Psoas muscle (tissue), 8 donors: ENCODE results near the gene CCDC97. TPM values are rescaled to one million over a fixed set of nuclear protein-coding genes. Genes with fewer than 3 reads are reported as not detected.
A peak's percentile ranks its signal among the peaks of the same experiment; 100 is the strongest.
"Not testable (repeated sequence)": the region's sequence is repeated elsewhere in the genome, so short reads cannot be mapped to it uniquely, and the experiment has no call there.

Source experiments
- ATAC-seq, 4 donors: fragments of 200-7000 bp; cut with Tn5 transposase; one replicate each; pipeline ENCODE4 v1.9.1; 2020; ENCODE audit warnings: moderate library complexity in 3 of 4, mild to moderate bottlenecking in 2 of 4
- DNase-seq, 2 donors: peaks; one replicate each; pipeline ENCODE4 v3.0.0-alpha.2; 2020
- H3K27ac ChIP-seq: fragments of 200-600 bp; one replicate; pipeline ENCODE4 v1.8.0; 2022
- H3K27me3 ChIP-seq, 3 donors: fragments of 200-600 bp in 1 of 3; one replicate each; pipeline versions ENCODE4 v1.6.1 to v1.8.0; 2013 to 2022; ENCODE audit warnings: low read length in 2 of 3, mild to moderate bottlenecking in 2 of 3, moderate library complexity in 1 of 3; ENCODE audit not compliant: insufficient read depth in 3 of 3
- H3K36me3 ChIP-seq, 2 donors: fragments of 200-600 bp in 1 of 2; one replicate each; pipeline versions ENCODE4 v1.6.1 to v1.8.0; 2013 to 2022; ENCODE audit warnings: low read depth in 1 of 2, mild to moderate bottlenecking in 1 of 2, moderate library complexity in 1 of 2; ENCODE audit not compliant: insufficient read depth in 1 of 2
- H3K4me1 ChIP-seq: fragments of 200-600 bp; one replicate; pipeline ENCODE4 v1.8.0; 2022
- H3K4me3 ChIP-seq: fragments of 200-600 bp; one replicate; pipeline ENCODE4 v1.8.0; 2022; ENCODE audit warnings: mild to moderate bottlenecking
- H3K9me3 ChIP-seq: fragments of 200-600 bp; one replicate; pipeline ENCODE4 v1.8.0; 2022
- CTCF ChIP-seq: fragments of 200-600 bp; IDR thresholded peaks from one replicate; pipeline ENCODE4 v1.8.0; 2022; ENCODE audit warnings: antibody characterized with exemption
- WGBS, 3 donors: extraction: QIAGEN DNeasy Blood & Tissue Kit; methylation state at CpG; one replicate each; pipeline versions ENCODE4 v1.1.6 to v1.1.7; 2013; 5-methylcytosine and 5-hydroxymethylcytosine counted together
- intact Hi-C, 2 donors: fragments of 100-400 bp; cut with DNase I; formaldehyde crosslinking; loops; one replicate each; pipeline versions ENCODE4 v1.11.0 to v1.14.2; 2022
- polyA plus RNA-seq, 3 donors: library from polyadenylated mRNA; stranded (reverse); fragments of 200-250 nt; gene quantifications; one replicate each; pipeline ENCODE4 v1.2.3, GENCODE V29; 2013
- total RNA-seq, 4 donors: library from RNA; stranded (reverse); fragmentation: NEBNext Ultra II Directional in 2 of 4; extraction: Animal tissue kit (Norgen Biotek cat#: 25700) in 2 of 4; gene quantifications; one replicate each; pipeline versions ENCODE4 v1.2.1 to v1.2.4, GENCODE V29; 2021 to 2023
- donor health status: healthy with polysubstance abuse.
- donor health status: DM: no; HTN: no; CAD: no; lungs with moderate emphysema.
- donor health status: Bipolar disorder and iron deficiency.
- donor health status: healthy.
- donor health status: DM: yes; HTN: yes; CAD: no.
- donor health status: DM: no; HTN: no; CAD: no.
- donor health status: DM: no; HTN: no; CAD: no.
- donor health status: DM: yes; HTN: yes; CAD: no.

CCDC97 gene
- total and polyA plus RNA-seq, 7 donors, result 13.7 to 25.7 (median 19.9) TPM

GRCh38 chr19:41341669-41342490, 31.9 kb downstream of the CCDC97 start:
- no peak for DNase-seq
- Histone ChIP-seq H3K9me3 (no peaks in the 10 kb centered on the region), H3K36me3 (peaks cover 0 to 6% of the 10 kb centered on the region in 2 donors), H3K4me1 (no peaks in the 10 kb centered on the region), H3K27ac (no peak overlapping the region), H3K4me3 (no peak overlapping the region), H3K27me3 (no peaks in the 10 kb centered on the region)
- no peak for ATAC-seq
- no peak for TF ChIP-seq CTCF
- WGBS, 3 donors, result 87 to 90% (median 88%) methylated on average over 20 of the region's 20 CpGs
- intact Hi-C loops, result no loop called here

- Histone ChIP-seq H3K27ac (no peak overlapping the region), H3K36me3 (peaks cover 0 to 6% of the 10 kb centered on the region in 2 donors), H3K9me3 (no peaks in the 10 kb centered on the region), H3K4me1 (no peaks in the 10 kb centered on the region), H3K27me3 (no peaks in the 10 kb centered on the region), H3K4me3 (no peak overlapping the region)
- intact Hi-C loops, result no loop called here
- DNase-seq (no peak), ATAC-seq (no peak)
- WGBS, 3 donors, result 90 to 100% (median 99%) methylated on average over 2 of the region's 2 CpGs
- no peak for TF ChIP-seq CTCF
Observed at GRCh38 chr19:41344162-41344561, 34.2 kb downstream of the CCDC97 start.

- WGBS, 3 donors, result 87 to 93% (median 91%) methylated on average over 9 of the region's 9 CpGs
- intact Hi-C loops, ATAC-seq, H3K9me3 ChIP-seq, DNase-seq, H3K27ac ChIP-seq, H3K4me3 ChIP-seq, H3K4me1 ChIP-seq, H3K36me3 ChIP-seq: not testable (repeated sequence)
- H3K27me3 ChIP-seq, result peaks cover 0 to 18% (median 0%) of the 10 kb centered on the region in 3 donors
Observed at GRCh38 chr19:41346916-41347315, 36.9 kb downstream of the CCDC97 start.

- peak overlapping the region; percentile 69 for H3K4me3 ChIP-seq
- no peaks in the 10 kb centered on the region for H3K9me3 ChIP-seq
- peaks cover 0 to 38% (median 0%) of the 10 kb centered on the region in 3 donors for H3K27me3 ChIP-seq
- no peak for TF ChIP-seq CTCF
- intact Hi-C loops, result loop anchor here in 1 of 2 donors (5.0 kb wide), 1 partner anchor 34 kb away; no protein-coding TSS in a partner anchor
- ATAC-seq (no peak), DNase-seq (no peak)
- 7 to 13% (median 9%) methylated on average over 22 of the region's 22 CpGs for WGBS, 3 donors
- peaks cover 0 to 4% of the 10 kb centered on the region in 2 donors for H3K36me3 ChIP-seq
- H3K4me1 ChIP-seq, result peaks cover 3% of the 10 kb centered on the region
- no peak overlapping the region for H3K27ac ChIP-seq
Observed at GRCh38 chr19:41350735-41351338, 40.9 kb downstream of the CCDC97 start.
